ENCODE data around the gene SCAMP3.

- no peak for TF ChIP-seq CEBPB (IDR thresholded peaks at IDR 0.05; ENCODE audit: low read depth, low read length)
- TF ChIP-seq, protein P1, sequence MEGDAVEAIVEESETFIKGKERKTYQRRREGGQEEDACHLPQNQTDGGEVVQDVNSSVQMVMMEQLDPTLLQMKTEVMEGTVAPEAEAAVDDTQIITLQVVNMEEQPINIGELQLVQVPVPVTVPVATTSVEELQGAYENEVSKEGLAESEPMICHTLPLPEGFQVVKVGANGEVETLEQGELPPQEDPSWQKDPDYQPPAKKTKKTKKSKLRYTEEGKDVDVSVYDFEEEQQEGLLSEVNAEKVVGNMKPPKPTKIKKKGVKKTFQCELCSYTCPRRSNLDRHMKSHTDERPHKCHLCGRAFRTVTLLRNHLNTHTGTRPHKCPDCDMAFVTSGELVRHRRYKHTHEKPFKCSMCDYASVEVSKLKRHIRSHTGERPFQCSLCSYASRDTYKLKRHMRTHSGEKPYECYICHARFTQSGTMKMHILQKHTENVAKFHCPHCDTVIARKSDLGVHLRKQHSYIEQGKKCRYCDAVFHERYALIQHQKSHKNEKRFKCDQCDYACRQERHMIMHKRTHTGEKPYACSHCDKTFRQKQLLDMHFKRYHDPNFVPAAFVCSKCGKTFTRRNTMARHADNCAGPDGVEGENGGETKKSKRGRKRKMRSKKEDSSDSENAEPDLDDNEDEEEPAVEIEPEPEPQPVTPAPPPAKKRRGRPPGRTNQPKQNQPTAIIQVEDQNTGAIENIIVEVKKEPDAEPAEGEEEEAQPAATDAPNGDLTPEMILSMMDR (conservative IDR thresholded peaks at IDR 0.05; ENCODE audit: low read depth, low read length) = no peak
These were observed 6.5 kb upstream of the SCAMP3 start for GRCh38 chr1:155268630-155269029.
